PC-9 (cell line): ENCODE measurements around the gene CADPS2. TPM values are rescaled to one million over a fixed set of nuclear protein-coding genes. Genes with fewer than 3 reads are reported as not detected.

ENCODE experiments used
- BruUV-seq: library from RNA; stranded (reverse); fragments of 400-500 nt; replicated peaks from 2 replicates; lab custom pipeline; 2021; lab: Mats Ljungman, UMichigan
- CTCF ChIA-PET: fragments of 300-600 bp; sonication (Branson Sonifier 250); formaldehyde crosslinking; loops from one replicate; lab custom pipeline; 2022; ENCODE audit warnings: antibody characterized with exemption; lab: Charles Lee
- POLR2A ChIA-PET: fragments of 300-600 bp; sonication (Branson Sonifier 250); formaldehyde crosslinking; loops from one replicate; lab custom pipeline; 2022; ENCODE audit warnings: antibody characterized with exemption; ENCODE audit not compliant: unreplicated experiment; lab: Charles Lee
- DNase-seq, 2 experiments: peaks; one replicate each; pipeline versions ENCODE4 v3.0.0 to v3.0.0-alpha.2; 2015 to 2022; ENCODE audit warnings: mixed read lengths in 1 of 2
- H2AFZ ChIP-seq: fragments of 200-600 bp; sonication (generic); 2 replicates; pipeline ENCODE4 v1.8.1; 2017; ENCODE audit warnings: antibody characterized with exemption
- H3F3A ChIP-seq: fragments of 200-600 bp; sonication (generic); 2 replicates; pipeline ENCODE4 v1.8.1; 2017; ENCODE audit warnings: antibody characterized with exemption, mild to moderate bottlenecking, low read depth; ENCODE audit not compliant: insufficient read depth
- H3K27ac ChIP-seq: fragments of 200-600 bp; sonication (generic); 2 replicates; pipeline ENCODE4 v1.6.1; 2016; ENCODE audit warnings: mixed run types
- H3K27me3 ChIP-seq: fragments of 200-600 bp; sonication (generic); 2 replicates; pipeline ENCODE4 v1.6.1; 2016; ENCODE audit warnings: low read depth, mixed run types; ENCODE audit not compliant: insufficient read depth
- H3K36me3 ChIP-seq: fragments of 200-600 bp; sonication (generic); 2 replicates; pipeline ENCODE4 v1.6.1; 2016; ENCODE audit warnings: low read depth, mixed run types
- H3K4me1 ChIP-seq: fragments of 200-600 bp; sonication (generic); replicated peaks from 2 replicates; pipeline ENCODE4 v1.6.1; 2016; ENCODE audit warnings: mixed run types; ENCODE audit not compliant: insufficient read depth
- H3K4me2 ChIP-seq: fragments of 200-600 bp; sonication (generic); 2 replicates; pipeline ENCODE4 v1.6.1; 2017; ENCODE audit warnings: mixed run types
- H3K4me3 ChIP-seq: fragments of 200-600 bp; sonication (generic); 2 replicates; pipeline ENCODE4 v1.6.1; 2016; ENCODE audit warnings: mixed run types
- H3K79me2 ChIP-seq: fragments of 200-600 bp; sonication (generic); 2 replicates; pipeline ENCODE4 v1.6.1; 2017; ENCODE audit warnings: low read depth, mixed run types
- H3K9me2 ChIP-seq: fragments of 200-600 bp; sonication (generic); 2 replicates; pipeline ENCODE4 v1.8.1; 2017; ENCODE audit warnings: mild to moderate bottlenecking; ENCODE audit not compliant: insufficient read depth
- H3K9me3 ChIP-seq: fragments of 200-600 bp; sonication (generic); 2 replicates; pipeline ENCODE4 v1.8.1; 2016; ENCODE audit warnings: low read depth; ENCODE audit not compliant: insufficient read depth
- H4K20me1 ChIP-seq: fragments of 200-600 bp; sonication (generic); 2 replicates; pipeline ENCODE4 v1.8.1; 2017; ENCODE audit not compliant: insufficient read depth
- EZH2 ChIP-seq: fragments of 200-600 bp; sonication (generic); IDR thresholded peaks from 2 replicates; pipeline ENCODE4 v1.8.0; 2017; ENCODE audit warnings: antibody characterized with exemption, low read depth
- intact Hi-C: fragments of 100-400 bp; cut with micrococcal nuclease; formaldehyde crosslinking; loops from one replicate; pipeline ENCODE4 v1.10.0; 2022; ENCODE audit not compliant: unreplicated experiment
- total RNA-seq: library from RNA; stranded (reverse); gene quantifications from 2 replicates; pipeline ENCODE4 v1.2.3, GENCODE V29; 2021
- TF ChIP-seq, protein P1 (sequence below): fragments of 200-600 bp; sonication (generic); conservative IDR thresholded peaks from 2 replicates; pipeline ENCODE4 v1.6.1; 2017; ENCODE audit warnings: mixed run types, antibody characterized with exemption, mild to moderate bottlenecking, moderate library complexity

Gene CADPS2
- total RNA-seq, 1 experiment from 2014 or later: 11.9 TPM

DNA sequence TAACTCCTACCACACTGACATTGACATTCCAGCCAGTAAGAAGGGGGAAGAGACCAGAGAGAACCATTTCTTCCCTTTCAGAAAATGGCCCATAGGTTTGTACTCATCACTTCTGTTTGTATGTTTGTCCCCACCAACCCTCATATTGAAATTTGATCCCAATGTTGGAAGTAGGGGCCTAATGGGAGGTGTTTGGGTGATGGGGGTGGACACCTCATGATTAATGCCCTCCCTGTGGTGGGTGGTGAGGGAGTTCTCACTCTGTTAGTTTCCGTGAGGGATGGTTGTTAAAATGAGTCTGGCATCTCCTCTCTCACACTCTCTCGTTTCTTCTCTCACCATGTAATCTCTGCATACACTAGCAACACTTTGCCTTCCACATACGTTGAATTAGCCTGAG lies 21.4 kb downstream of the CADPS2 start:
- ChIA-PET POLR2A (interaction anchor here (0.6 kb wide), 1 partner anchor 317 kb away, joined by 8 read pairs; no protein-coding TSS in a partner anchor), CTCF (no interaction called here)
- TF ChIP-seq, protein P1, sequence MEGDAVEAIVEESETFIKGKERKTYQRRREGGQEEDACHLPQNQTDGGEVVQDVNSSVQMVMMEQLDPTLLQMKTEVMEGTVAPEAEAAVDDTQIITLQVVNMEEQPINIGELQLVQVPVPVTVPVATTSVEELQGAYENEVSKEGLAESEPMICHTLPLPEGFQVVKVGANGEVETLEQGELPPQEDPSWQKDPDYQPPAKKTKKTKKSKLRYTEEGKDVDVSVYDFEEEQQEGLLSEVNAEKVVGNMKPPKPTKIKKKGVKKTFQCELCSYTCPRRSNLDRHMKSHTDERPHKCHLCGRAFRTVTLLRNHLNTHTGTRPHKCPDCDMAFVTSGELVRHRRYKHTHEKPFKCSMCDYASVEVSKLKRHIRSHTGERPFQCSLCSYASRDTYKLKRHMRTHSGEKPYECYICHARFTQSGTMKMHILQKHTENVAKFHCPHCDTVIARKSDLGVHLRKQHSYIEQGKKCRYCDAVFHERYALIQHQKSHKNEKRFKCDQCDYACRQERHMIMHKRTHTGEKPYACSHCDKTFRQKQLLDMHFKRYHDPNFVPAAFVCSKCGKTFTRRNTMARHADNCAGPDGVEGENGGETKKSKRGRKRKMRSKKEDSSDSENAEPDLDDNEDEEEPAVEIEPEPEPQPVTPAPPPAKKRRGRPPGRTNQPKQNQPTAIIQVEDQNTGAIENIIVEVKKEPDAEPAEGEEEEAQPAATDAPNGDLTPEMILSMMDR: no peak
- no peak for TF ChIP-seq EZH2
- Histone ChIP-seq H3F3A (no peaks in the 10 kb centered on the region), H2AFZ (no peak overlapping the region), H4K20me1 (no peaks in the 10 kb centered on the region), H3K27me3 (no peaks in the 10 kb centered on the region), H3K4me1 (no peaks in the 10 kb centered on the region), H3K79me2 (no peaks in the 10 kb centered on the region), H3K9me3 (no peaks in the 10 kb centered on the region), H3K36me3 (no peaks in the 10 kb centered on the region), H3K9me2 (no peaks in the 10 kb centered on the region), H3K4me2 (no peak overlapping the region), H3K4me3 (no peak overlapping the region), H3K27ac (no peak overlapping the region)
- intact Hi-C loops: no loop called here
- no peak for DNase-seq
- no TSS peak for BruUV-seq

DNA sequence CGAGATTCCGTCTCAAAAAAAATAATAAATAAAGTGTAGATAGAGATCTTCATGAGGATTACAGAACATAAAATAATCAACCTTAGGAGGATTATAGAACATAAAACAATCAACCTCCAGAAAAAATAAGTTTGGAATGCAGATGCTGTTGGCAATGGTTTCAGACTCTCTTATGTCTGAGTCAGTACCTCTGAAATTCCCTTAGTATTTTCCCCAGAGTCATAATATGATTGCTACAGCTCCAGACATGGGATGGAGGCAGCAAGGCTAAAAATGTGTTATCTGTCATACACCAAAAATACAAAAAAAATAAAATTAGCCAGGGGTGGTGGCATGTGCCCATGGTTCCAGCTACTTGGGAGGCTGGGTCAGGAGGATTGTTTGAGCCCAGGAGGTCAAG lies 22.2 kb downstream of the CADPS2 start:
- TF ChIP-seq, protein P1: no peak
- no peak for TF ChIP-seq EZH2
- ChIA-PET POLR2A (no interaction called here), CTCF (no interaction called here)
- intact Hi-C loops: no loop called here
- BruUV-seq: no TSS peak
- Histone ChIP-seq H3K9me2 (no peaks in the 10 kb centered on the region), H3K4me3 (no peak overlapping the region), H3K4me2 (no peak overlapping the region), H3K9me3 (no peaks in the 10 kb centered on the region), H3F3A (no peaks in the 10 kb centered on the region), H4K20me1 (no peaks in the 10 kb centered on the region), H3K79me2 (no peaks in the 10 kb centered on the region), H3K4me1 (no peaks in the 10 kb centered on the region), H2AFZ (no peak overlapping the region), H3K27ac (no peak overlapping the region), H3K36me3 (no peaks in the 10 kb centered on the region), H3K27me3 (no peaks in the 10 kb centered on the region)
- DNase-seq: no peak

DNA sequence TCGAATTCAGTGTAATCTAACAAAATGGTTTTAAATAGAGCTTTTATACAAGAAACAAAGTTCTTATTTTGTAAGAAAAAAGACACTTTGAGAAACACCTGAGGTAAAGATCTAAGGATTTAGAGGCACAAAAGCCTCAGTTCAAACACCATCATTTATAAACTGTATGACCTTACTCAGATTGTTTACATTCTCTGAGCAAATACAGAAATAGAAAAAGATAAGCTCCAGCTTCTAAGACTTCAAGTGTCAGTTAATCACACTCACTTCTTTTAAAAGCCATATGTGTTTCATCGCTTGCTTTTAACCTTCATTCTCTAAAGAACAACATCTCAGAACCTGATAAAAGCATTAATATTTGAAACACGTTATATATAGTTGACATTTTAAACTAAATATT lies 27.9 kb downstream of the CADPS2 start:
- Histone ChIP-seq H3K4me3 (no peak overlapping the region), H3K4me1 (no peaks in the 10 kb centered on the region), H4K20me1 (no peaks in the 10 kb centered on the region), H3K4me2 (no peak overlapping the region), H3K36me3 (no peaks in the 10 kb centered on the region), H3K79me2 (no peaks in the 10 kb centered on the region), H3K9me2 (no peaks in the 10 kb centered on the region), H2AFZ (no peak overlapping the region), H3K27ac (no peak overlapping the region), H3F3A (no peaks in the 10 kb centered on the region), H3K9me3 (no peaks in the 10 kb centered on the region), H3K27me3 (no peaks in the 10 kb centered on the region)
- no TSS peak for BruUV-seq
- POLR2A ChIA-PET: no interaction called here
- TF ChIP-seq EZH2: no peak
- TF ChIP-seq, protein P1: no peak
- intact Hi-C loops: no loop called here
- CTCF ChIA-PET: no interaction called here
- no peak for DNase-seq
